NCI-H2171 (cell line): Measurements from ENCODE around the gene PRRX2.
"Not testable (repeated sequence)": the region's sequence is repeated elsewhere in the genome, so short reads cannot be mapped to it uniquely, and the experiment has no call there.

Experiments
- DNase-seq: peaks from one replicate; lab custom pipeline; 2025; lab: John Stamatoyannopoulos, UW

Gene PRRX2

GRCh38 chr9:129761293-129761900, 96.0 kb downstream of the PRRX2 start:
- DNase-seq: no peak

- DNase-seq: no peak
Measured at GRCh38 chr9:129761901-129762369, 96.5 kb downstream of the PRRX2 start.

- not testable (repeated sequence) for DNase-seq
Measured at GRCh38 chr9:129762370-129762984, 97.0 kb downstream of the PRRX2 start.

GRCh38 chr9:129762985-129763926, 97.8 kb downstream of the PRRX2 start:
- DNase-seq: no peak

- no peak for DNase-seq
Measured at GRCh38 chr9:129765764-129766317, 100.4 kb downstream of the PRRX2 start.

- DNase-seq: no peak
Measured at GRCh38 chr9:129768486-129768885, 103.0 kb downstream of the PRRX2 start.

- DNase-seq: no peak
Measured at GRCh38 chr9:129769669-129770068, 104.2 kb downstream of the PRRX2 start.

GRCh38 chr9:129770741-129771140, 105.3 kb downstream of the PRRX2 start:
- DNase-seq: no peak
